Measurements from ENCODE around the gene PIGR. TPM values are rescaled to one million over a fixed set of nuclear protein-coding genes. Genes with fewer than 3 reads are reported as not detected.

Gene PIGR
- total and polyA plus RNA-seq, 3 donors from 2014 or later = 0.38 TPM; not detected in 2

DNA sequence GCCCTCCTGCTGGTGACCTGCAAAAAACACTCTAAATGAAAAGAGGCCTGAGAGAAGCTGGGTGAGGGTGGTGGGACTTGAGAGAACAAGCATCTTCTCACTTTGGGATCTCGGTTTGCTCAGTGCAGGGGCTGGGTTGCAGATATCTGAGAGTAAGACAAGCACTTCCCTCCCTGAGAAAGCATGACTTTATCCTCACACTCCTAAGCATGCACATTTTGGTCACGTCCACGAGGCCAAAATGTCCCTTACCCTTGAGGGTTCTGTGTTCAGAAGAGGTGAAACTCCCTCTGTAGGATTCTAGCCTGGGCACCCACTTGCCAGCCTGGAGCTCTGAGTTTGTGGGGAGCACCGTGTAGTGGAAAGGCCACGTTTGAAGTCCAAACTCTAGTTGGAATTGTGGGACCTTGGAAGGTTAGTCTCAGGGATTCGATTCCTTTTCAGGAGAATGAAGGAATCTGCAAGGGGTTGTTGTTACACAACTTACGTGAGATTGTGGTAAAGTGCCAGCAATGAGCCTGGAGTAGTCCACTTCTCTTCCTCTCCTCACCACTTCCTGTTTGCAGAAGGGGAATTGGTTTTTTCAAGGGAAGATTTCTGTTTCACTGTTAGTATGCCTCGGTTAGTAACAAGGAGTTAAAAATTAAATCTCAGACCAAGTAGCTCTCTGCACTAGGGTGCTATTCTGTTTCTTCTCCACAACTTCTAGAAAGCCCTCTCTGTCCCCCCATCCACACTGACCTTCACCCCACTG, 21.0 kb upstream of the PIGR start:
- TF ChIP-seq, protein P1, sequence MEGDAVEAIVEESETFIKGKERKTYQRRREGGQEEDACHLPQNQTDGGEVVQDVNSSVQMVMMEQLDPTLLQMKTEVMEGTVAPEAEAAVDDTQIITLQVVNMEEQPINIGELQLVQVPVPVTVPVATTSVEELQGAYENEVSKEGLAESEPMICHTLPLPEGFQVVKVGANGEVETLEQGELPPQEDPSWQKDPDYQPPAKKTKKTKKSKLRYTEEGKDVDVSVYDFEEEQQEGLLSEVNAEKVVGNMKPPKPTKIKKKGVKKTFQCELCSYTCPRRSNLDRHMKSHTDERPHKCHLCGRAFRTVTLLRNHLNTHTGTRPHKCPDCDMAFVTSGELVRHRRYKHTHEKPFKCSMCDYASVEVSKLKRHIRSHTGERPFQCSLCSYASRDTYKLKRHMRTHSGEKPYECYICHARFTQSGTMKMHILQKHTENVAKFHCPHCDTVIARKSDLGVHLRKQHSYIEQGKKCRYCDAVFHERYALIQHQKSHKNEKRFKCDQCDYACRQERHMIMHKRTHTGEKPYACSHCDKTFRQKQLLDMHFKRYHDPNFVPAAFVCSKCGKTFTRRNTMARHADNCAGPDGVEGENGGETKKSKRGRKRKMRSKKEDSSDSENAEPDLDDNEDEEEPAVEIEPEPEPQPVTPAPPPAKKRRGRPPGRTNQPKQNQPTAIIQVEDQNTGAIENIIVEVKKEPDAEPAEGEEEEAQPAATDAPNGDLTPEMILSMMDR (IDR thresholded peaks at IDR 0.05) = no peak
- TF ChIP-seq POLR2A (IDR thresholded peaks at IDR 0.05) = no peak
- intact Hi-C loops (cut with DNase I; ENCODE audit: low total_unique reads) = no loop called here
- Histone ChIP-seq H3K9me3 (no peaks in the 10 kb centered on the region), H3K4me3 (no peak overlapping the region), H3K36me3 (ENCODE audit: low read depth, missing control alignments) (no peaks in the 10 kb centered on the region), H3K27me3 (no peaks in the 10 kb centered on the region), H3K27ac (no peak overlapping the region), H3K4me1 (peaks cover 6% of the 10 kb centered on the region)
- WGBS, 2 donors = 75 to 78% methylated on average over 8 of the region's 8 CpGs
- no peak for DNase-seq

DNA sequence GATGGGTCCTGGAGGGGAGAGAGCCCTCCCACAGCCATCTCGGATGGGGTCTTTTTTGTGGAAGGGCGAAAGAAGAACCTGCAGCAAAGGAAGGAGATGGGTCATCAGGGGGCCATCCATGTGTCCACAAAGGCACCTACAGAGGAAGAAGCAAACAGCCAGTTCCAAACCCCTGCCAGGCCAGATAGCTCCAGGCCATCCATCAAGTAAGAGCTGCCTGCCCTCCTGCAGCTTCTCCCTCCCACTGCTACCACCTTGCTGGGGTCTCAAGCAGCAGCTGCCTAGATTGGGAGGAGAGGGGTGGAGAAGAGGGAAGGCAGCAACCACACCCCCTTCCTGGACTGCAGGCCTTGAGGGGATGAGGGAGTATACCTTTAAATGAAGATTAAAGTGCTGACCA, 19.5 kb upstream of the PIGR start:
- H3K27ac ChIP-seq = no peak overlapping the region
- H3K4me1 ChIP-seq = peaks cover 6% of the 10 kb centered on the region
- no peak for DNase-seq
- intact Hi-C loops (cut with DNase I; ENCODE audit: low total_unique reads) = no loop called here
- H3K36me3 ChIP-seq (ENCODE audit: low read depth, missing control alignments) = no peaks in the 10 kb centered on the region
- H3K27me3 ChIP-seq = no peaks in the 10 kb centered on the region
- H3K4me3 ChIP-seq = no peak overlapping the region
- H3K9me3 ChIP-seq = no peaks in the 10 kb centered on the region
- TF ChIP-seq POLR2A (IDR thresholded peaks at IDR 0.05) = no peak
- TF ChIP-seq, protein P1 (IDR thresholded peaks at IDR 0.05) = no peak
- WGBS, 2 donors = 83 to 95% methylated on average over 2 of the region's 2 CpGs

DNA sequence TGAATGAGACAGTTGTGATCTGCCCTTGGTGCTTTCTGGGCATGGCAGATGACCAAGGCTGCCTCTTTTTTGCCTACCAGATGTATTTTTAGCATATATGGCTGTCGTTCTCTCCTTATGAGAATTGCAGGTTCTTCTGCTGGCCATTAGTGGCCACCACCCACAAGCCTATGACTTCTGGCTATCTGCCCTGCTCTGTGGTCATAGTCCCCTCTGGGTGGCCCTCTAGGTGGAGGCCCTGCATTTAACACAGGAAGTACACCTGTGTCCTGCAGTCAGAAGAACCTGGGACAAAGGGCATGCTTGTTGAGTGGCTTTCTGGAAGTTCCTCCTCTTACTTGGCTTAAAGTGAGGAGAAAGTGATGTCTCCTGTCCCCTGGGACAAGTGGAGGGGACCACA, 17.5 kb upstream of the PIGR start:
- Histone ChIP-seq H3K27me3 (no peaks in the 10 kb centered on the region), H3K4me3 (no peak overlapping the region), H3K27ac (no peak overlapping the region), H3K9me3 (no peaks in the 10 kb centered on the region), H3K4me1 (no peaks in the 10 kb centered on the region), H3K36me3 (ENCODE audit: low read depth, missing control alignments) (no peaks in the 10 kb centered on the region)
- TF ChIP-seq POLR2A (IDR thresholded peaks at IDR 0.05) = no peak
- TF ChIP-seq, protein P1 (IDR thresholded peaks at IDR 0.05) = no peak
- DNase-seq = no peak
- 83 to 85% methylated on average over 1 of the region's 1 CpG for WGBS, 2 donors
- intact Hi-C loops (cut with DNase I; ENCODE audit: low total_unique reads) = no loop called here

DNA sequence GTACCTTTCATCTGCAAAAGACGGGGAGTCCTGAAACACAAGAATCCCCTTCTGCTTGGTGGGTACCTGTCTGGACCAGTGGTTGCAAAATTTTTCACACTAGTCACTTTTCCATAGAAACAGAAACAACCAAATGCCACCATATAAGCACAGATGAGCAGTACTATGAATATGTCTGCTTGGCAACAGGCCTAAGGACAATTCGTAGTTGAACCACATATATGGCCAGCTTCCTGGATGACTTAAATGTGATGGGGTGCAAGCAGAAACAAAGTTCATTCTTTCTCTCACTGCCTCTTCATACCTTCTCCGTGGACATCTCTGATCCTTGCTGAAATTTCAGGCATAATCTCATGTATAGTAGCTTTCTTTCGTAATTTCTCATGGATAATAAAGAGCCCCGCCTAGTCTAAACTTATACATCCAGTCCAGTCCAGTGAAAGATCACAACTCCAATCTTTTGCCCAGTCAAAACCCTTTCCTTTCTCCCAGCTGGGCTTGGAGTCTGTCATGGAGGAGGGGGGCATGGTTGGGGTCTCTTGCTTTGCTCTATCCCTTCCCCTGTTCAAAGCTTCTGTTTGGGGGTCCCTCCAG, 16.9 kb upstream of the PIGR start:
- WGBS, 2 donors = 88 to 90% methylated on average over 5 of the region's 5 CpGs
- Histone ChIP-seq H3K27me3 (no peaks in the 10 kb centered on the region), H3K9me3 (no peaks in the 10 kb centered on the region), H3K27ac (no peak overlapping the region), H3K4me3 (no peak overlapping the region), H3K36me3 (ENCODE audit: low read depth, missing control alignments) (no peaks in the 10 kb centered on the region), H3K4me1 (no peaks in the 10 kb centered on the region)
- no peak for DNase-seq
- TF ChIP-seq, protein P1 (IDR thresholded peaks at IDR 0.05) = no peak
- TF ChIP-seq POLR2A (IDR thresholded peaks at IDR 0.05) = no peak
- intact Hi-C loops (cut with DNase I; ENCODE audit: low total_unique reads) = no loop called here

Measured in testis (tissue), 3 donors.